ENCODE data around the gene COMMD9.

The COMMD9 gene

GRCh38 chr11:36249246-36249645 lies 40.0 kb downstream of the COMMD9 start:
- H3K27ac ChIP-seq, result no peak overlapping the region
- TF ChIP-seq CTCF (conservative IDR thresholded peaks at IDR 0.05) (no peak), ZFX (IDR thresholded peaks at IDR 0.05) (no peak)

- no peak overlapping the region for H3K27ac ChIP-seq
- TF ChIP-seq ZFX (IDR thresholded peaks at IDR 0.05), result no peak
- TF ChIP-seq CTCF (conservative IDR thresholded peaks at IDR 0.05), result no peak
Measured at GRCh38 chr11:36248436-36248835, 40.8 kb downstream of the COMMD9 start.

- TF ChIP-seq CTCF (conservative IDR thresholded peaks at IDR 0.05), result no peak
- TF ChIP-seq ZFX (IDR thresholded peaks at IDR 0.05), result no peak
- H3K27ac ChIP-seq, result no peak overlapping the region
Measured at GRCh38 chr11:36247493-36247892, 41.7 kb downstream of the COMMD9 start.

- H3K27ac ChIP-seq, result no peak overlapping the region
- no peak for TF ChIP-seq CTCF (conservative IDR thresholded peaks at IDR 0.05)
- no peak for TF ChIP-seq ZFX (IDR thresholded peaks at IDR 0.05)
Measured at GRCh38 chr11:36243641-36244040, 45.6 kb downstream of the COMMD9 start.

GRCh38 chr11:36241497-36241896 lies 47.7 kb downstream of the COMMD9 start:
- H3K27ac ChIP-seq, result no peak overlapping the region
- no peak for TF ChIP-seq ZFX (IDR thresholded peaks at IDR 0.05)
- no peak for TF ChIP-seq CTCF (conservative IDR thresholded peaks at IDR 0.05)

- no peak for TF ChIP-seq CTCF (conservative IDR thresholded peaks at IDR 0.05)
- TF ChIP-seq ZFX (IDR thresholded peaks at IDR 0.05), result no peak
- H3K27ac ChIP-seq, result no peak overlapping the region
Measured at GRCh38 chr11:36240801-36241200, 48.4 kb downstream of the COMMD9 start.

- no peak for TF ChIP-seq CTCF (conservative IDR thresholded peaks at IDR 0.05)
- TF ChIP-seq ZFX (IDR thresholded peaks at IDR 0.05), result no peak
- no peak overlapping the region for H3K27ac ChIP-seq
Measured at GRCh38 chr11:36240173-36240572, 49.1 kb downstream of the COMMD9 start.
